Measurements from ENCODE around the gene NETO1. TPM values are rescaled to one million over a fixed set of nuclear protein-coding genes. Genes with fewer than 3 reads are reported as not detected.

Gene NETO1
- total RNA-seq, 1 donor, result not detected

- no peak for DNase-seq (ENCODE audit: insufficient read length, low spot score, missing footprints)
- Histone ChIP-seq H3K79me2 (ENCODE audit: insufficient read depth, low read length) (no peaks in the 10 kb centered on the region), H3K4me2 (ENCODE audit: insufficient read depth, low read length) (no peak overlapping the region), H3K27me3 (ENCODE audit: insufficient read depth, low read length) (no peaks in the 10 kb centered on the region), H3K36me3 (ENCODE audit: insufficient read depth, low read length) (no peaks in the 10 kb centered on the region), H3K9me3 (ENCODE audit: low read depth, low read length) (no peaks in the 10 kb centered on the region), H3K27ac (ENCODE audit: low read depth, low read length) (no peak overlapping the region), H3K4me1 (ENCODE audit: insufficient read depth, low read length) (no peaks in the 10 kb centered on the region), H2AFZ (ENCODE audit: low read length) (no peak overlapping the region), H4K20me1 (ENCODE audit: insufficient read depth, low read length) (no peaks in the 10 kb centered on the region), H3K4me3 (ENCODE audit: insufficient read depth, low read length) (no peak overlapping the region)
- TF ChIP-seq CTCF (IDR thresholded peaks at IDR 0.05; ENCODE audit: extremely low read depth, low read depth, low read length), result no peak
Observed at GRCh38 chr18:72774914-72775313, 92.9 kb downstream of the NETO1 start.

DNA sequence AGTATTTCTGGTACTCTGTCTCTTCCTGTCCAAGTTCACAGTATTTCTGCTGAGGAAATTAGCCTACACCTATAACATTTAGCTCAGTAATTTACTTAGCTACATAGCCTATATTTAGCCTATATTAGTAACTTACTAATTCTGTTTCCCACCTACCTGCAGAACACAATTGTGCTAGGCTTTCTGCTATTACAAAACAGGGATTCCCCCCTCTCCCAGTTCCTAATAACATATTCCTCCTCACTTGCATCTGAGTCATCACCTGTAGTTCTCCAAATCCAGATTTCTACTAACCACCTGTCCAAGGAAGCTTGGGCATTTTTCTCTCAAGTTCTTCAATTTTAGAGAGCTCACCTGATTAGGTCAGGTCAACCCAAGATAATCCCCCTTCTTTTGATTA lies 94.9 kb downstream of the NETO1 start:
- TF ChIP-seq CTCF (IDR thresholded peaks at IDR 0.05; ENCODE audit: extremely low read depth, low read depth, low read length), result no peak
- DNase-seq (ENCODE audit: insufficient read length, low spot score, missing footprints), result no peak
- H3K79me2 ChIP-seq (ENCODE audit: insufficient read depth, low read length), result no peaks in the 10 kb centered on the region

DNA sequence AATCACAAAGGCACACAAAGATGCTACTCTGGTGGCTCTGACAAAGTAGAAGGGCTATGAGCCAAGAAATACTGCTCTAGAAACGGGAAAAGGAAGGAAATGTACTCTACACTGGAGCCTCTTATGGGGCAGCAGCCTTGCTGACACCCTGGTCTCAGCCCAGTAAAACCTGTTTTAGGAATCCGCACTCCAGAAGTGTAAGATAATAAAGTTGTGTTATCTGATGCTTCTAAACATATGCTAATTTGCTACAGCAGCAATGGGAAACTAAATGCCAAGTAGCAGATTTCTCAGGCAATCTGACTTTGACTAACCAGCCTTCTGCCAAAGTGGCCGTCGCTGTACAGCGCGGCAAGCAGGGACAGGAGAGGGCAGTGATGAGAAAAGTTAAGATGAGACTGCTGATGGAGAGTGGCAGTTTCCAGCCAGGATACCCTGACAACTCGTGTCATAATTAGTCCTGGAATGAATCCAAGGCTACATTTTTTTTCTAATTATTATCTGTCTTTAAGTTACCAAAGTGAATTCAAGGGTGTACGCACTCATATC lies 99.0 kb downstream of the NETO1 start:
- Histone ChIP-seq H2AFZ (ENCODE audit: low read length) (no peak overlapping the region), H3K4me2 (ENCODE audit: insufficient read depth, low read length) (no peak overlapping the region), H3K27ac (ENCODE audit: low read depth, low read length) (no peak overlapping the region), H3K9me3 (ENCODE audit: low read depth, low read length) (no peaks in the 10 kb centered on the region), H3K27me3 (ENCODE audit: insufficient read depth, low read length) (no peaks in the 10 kb centered on the region), H3K79me2 (ENCODE audit: insufficient read depth, low read length) (no peaks in the 10 kb centered on the region), H3K4me3 (ENCODE audit: insufficient read depth, low read length) (no peak overlapping the region), H3K4me1 (ENCODE audit: insufficient read depth, low read length) (no peaks in the 10 kb centered on the region), H4K20me1 (ENCODE audit: insufficient read depth, low read length) (no peaks in the 10 kb centered on the region), H3K36me3 (ENCODE audit: insufficient read depth, low read length) (no peaks in the 10 kb centered on the region)
- no peak for DNase-seq (ENCODE audit: insufficient read length, low spot score, missing footprints)
- no peak for TF ChIP-seq CTCF (IDR thresholded peaks at IDR 0.05; ENCODE audit: extremely low read depth, low read depth, low read length)

More for the DNA sequence above, 94.9 kb downstream of the NETO1 start:
- Histone ChIP-seq H3K27ac (ENCODE audit: low read depth, low read length) (no peak overlapping the region), H4K20me1 (ENCODE audit: insufficient read depth, low read length) (no peaks in the 10 kb centered on the region), H3K4me3 (ENCODE audit: insufficient read depth, low read length) (no peak overlapping the region), H3K4me2 (ENCODE audit: insufficient read depth, low read length) (no peak overlapping the region), H3K27me3 (ENCODE audit: insufficient read depth, low read length) (no peaks in the 10 kb centered on the region), H3K9me3 (ENCODE audit: low read depth, low read length) (no peaks in the 10 kb centered on the region), H3K4me1 (ENCODE audit: insufficient read depth, low read length) (no peaks in the 10 kb centered on the region), H3K36me3 (ENCODE audit: insufficient read depth, low read length) (no peaks in the 10 kb centered on the region), H2AFZ (ENCODE audit: low read length) (no peak overlapping the region)

GRCh38 chr18:72762515-72763122 lies 105.2 kb downstream of the NETO1 start:
- peak; percentile 26 for DNase-seq (ENCODE audit: insufficient read length, low spot score, missing footprints)
- Histone ChIP-seq H4K20me1 (ENCODE audit: insufficient read depth, low read length) (no peaks in the 10 kb centered on the region), H3K36me3 (ENCODE audit: insufficient read depth, low read length) (no peaks in the 10 kb centered on the region), H3K79me2 (ENCODE audit: insufficient read depth, low read length) (no peaks in the 10 kb centered on the region), H3K27ac (ENCODE audit: low read depth, low read length) (no peak overlapping the region), H3K27me3 (ENCODE audit: insufficient read depth, low read length) (no peaks in the 10 kb centered on the region), H3K4me1 (ENCODE audit: insufficient read depth, low read length) (no peaks in the 10 kb centered on the region), H3K9me3 (ENCODE audit: low read depth, low read length) (no peaks in the 10 kb centered on the region), H3K4me3 (ENCODE audit: insufficient read depth, low read length) (no peak overlapping the region), H2AFZ (ENCODE audit: low read length) (no peak overlapping the region), H3K4me2 (ENCODE audit: insufficient read depth, low read length) (no peak overlapping the region)
- TF ChIP-seq CTCF (IDR thresholded peaks at IDR 0.05; ENCODE audit: extremely low read depth, low read depth, low read length), result peak; percentile 76

Data from osteoblast (primary cell).